Smooth muscle cell (in vitro differentiated cells): ENCODE data around the gene SUPT3H. TPM values are rescaled to one million over a fixed set of nuclear protein-coding genes. Genes with fewer than 3 reads are reported as not detected.
"Not testable (repeated sequence)": the region's sequence is repeated elsewhere in the genome, so short reads cannot be mapped to it uniquely, and the experiment has no call there.

Source experiments
- DNase-seq: peaks from one replicate; lab custom pipeline; 2025; ENCODE audit not compliant: unreplicated experiment; lab: John Stamatoyannopoulos, UW
- H2AFZ ChIP-seq: fragments of 200-600 bp; sonication (generic); 2 replicates; pipeline ENCODE4 v1.6.0; 2016; ENCODE audit warnings: antibody characterized with exemption, low read depth, mild to moderate bottlenecking
- H3F3A ChIP-seq: fragments of 200-600 bp; sonication (generic); 2 replicates; pipeline ENCODE4 v1.6.0; 2017; ENCODE audit warnings: antibody characterized with exemption, low read depth
- H3K27ac ChIP-seq: fragments of 200-600 bp; sonication (generic); 2 replicates; pipeline ENCODE4 v1.5.1; 2016; ENCODE audit warnings: low read depth, mild to moderate bottlenecking
- H3K27me3 ChIP-seq: fragments of 200-600 bp; sonication (generic); 2 replicates; pipeline ENCODE4 v1.6.1; 2016; ENCODE audit warnings: low read depth, mild to moderate bottlenecking
- H3K36me3 ChIP-seq: fragments of 200-600 bp; sonication (generic); 2 replicates; pipeline ENCODE4 v1.5.1; 2016; ENCODE audit warnings: low read depth
- H3K4me1 ChIP-seq: fragments of 200-600 bp; sonication (generic); 2 replicates; pipeline ENCODE4 v1.5.1; 2016; ENCODE audit warnings: low read depth
- H3K4me2 ChIP-seq: fragments of 200-600 bp; sonication (generic); 2 replicates; pipeline ENCODE4 v1.6.0; 2016; ENCODE audit warnings: mild to moderate bottlenecking
- H3K4me3 ChIP-seq: fragments of 200-600 bp; sonication (generic); 2 replicates; pipeline ENCODE4 v1.5.1; 2016; ENCODE audit warnings: mild to moderate bottlenecking
- H3K79me2 ChIP-seq: fragments of 200-600 bp; sonication (generic); 2 replicates; pipeline ENCODE4 v1.6.0; 2016; ENCODE audit warnings: low read depth, mild to moderate bottlenecking
- H3K9ac ChIP-seq: fragments of 200-600 bp; sonication (generic); 2 replicates; pipeline ENCODE4 v1.6.0; 2016; ENCODE audit warnings: low read depth
- H3K9me3 ChIP-seq: fragments of 200-600 bp; sonication (generic); replicated peaks from 2 replicates; pipeline ENCODE4 v1.5.1; 2016; ENCODE audit warnings: low read depth
- H4K20me1 ChIP-seq: fragments of 200-600 bp; sonication (generic); 2 replicates; pipeline ENCODE4 v1.6.0; 2016; ENCODE audit warnings: low read depth
- WGBS: methylation state at CpG from one replicate; pipeline ENCODE4 v1.1.7; 2016; ENCODE audit warnings: low lambda C conversion rate; 5-methylcytosine and 5-hydroxymethylcytosine counted together
- polyA plus RNA-seq: library from polyadenylated mRNA; unstranded; fragments of >200 nt; fragmentation: Nextera tagmentation; extraction: Ambion mirVana; gene quantifications from 2 replicates; pipeline ENCODE4 v1.2.1, GENCODE V29; 2016
- total RNA-seq: library from RNA; depleted of rRNA; stranded (reverse); fragments of >200 nt; gene quantifications from 2 replicates; pipeline ENCODE4 v1.2.3, GENCODE V29; 2014
- TF ChIP-seq, protein P1 (sequence below): fragments of 200-600 bp; sonication (generic); IDR thresholded peaks from 2 replicates; pipeline ENCODE4 v1.5.1; 2017; ENCODE audit warnings: borderline replicate concordance, mild to moderate bottlenecking, antibody characterized with exemption; ENCODE audit not compliant: insufficient read depth, poor library complexity, severe bottlenecking

Gene SUPT3H
- total and polyA plus RNA-seq, 2 experiments from 2014 or later: 19.4 to 22.9 TPM

DNA sequence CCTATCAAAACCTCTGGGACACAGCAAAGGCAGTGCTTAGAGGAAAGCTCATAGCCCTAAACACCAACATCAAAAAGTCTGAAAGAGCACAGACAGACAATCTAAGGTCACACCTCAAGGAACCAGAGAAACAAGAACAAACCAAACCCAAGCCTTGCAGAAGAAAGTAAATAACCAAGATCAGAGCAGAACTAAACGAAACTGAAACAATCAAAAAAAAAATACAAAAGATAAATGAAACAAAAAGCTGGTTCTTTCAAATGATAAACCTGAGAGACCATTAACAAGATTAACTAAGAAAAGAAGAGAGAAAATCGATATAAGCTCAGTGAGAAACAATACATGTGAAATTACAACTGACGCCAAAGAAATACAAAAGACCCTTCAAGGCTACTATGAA is 84.4 kb downstream of the SUPT3H start:
- no peak overlapping the region for H3K9ac ChIP-seq
- H3K4me1 ChIP-seq: no peaks in the 10 kb centered on the region
- TF ChIP-seq, protein P1, sequence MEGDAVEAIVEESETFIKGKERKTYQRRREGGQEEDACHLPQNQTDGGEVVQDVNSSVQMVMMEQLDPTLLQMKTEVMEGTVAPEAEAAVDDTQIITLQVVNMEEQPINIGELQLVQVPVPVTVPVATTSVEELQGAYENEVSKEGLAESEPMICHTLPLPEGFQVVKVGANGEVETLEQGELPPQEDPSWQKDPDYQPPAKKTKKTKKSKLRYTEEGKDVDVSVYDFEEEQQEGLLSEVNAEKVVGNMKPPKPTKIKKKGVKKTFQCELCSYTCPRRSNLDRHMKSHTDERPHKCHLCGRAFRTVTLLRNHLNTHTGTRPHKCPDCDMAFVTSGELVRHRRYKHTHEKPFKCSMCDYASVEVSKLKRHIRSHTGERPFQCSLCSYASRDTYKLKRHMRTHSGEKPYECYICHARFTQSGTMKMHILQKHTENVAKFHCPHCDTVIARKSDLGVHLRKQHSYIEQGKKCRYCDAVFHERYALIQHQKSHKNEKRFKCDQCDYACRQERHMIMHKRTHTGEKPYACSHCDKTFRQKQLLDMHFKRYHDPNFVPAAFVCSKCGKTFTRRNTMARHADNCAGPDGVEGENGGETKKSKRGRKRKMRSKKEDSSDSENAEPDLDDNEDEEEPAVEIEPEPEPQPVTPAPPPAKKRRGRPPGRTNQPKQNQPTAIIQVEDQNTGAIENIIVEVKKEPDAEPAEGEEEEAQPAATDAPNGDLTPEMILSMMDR: no peak
- H3K27me3 ChIP-seq: no peaks in the 10 kb centered on the region
- no peak overlapping the region for H3K27ac ChIP-seq
- H2AFZ ChIP-seq: no peak overlapping the region
- H3F3A ChIP-seq: no peaks in the 10 kb centered on the region
- WGBS: 97% methylated on average over 3 of the region's 3 CpGs
- no peaks in the 10 kb centered on the region for H3K79me2 ChIP-seq
- no peaks in the 10 kb centered on the region for H4K20me1 ChIP-seq
- H3K9me3 ChIP-seq: no peaks in the 10 kb centered on the region
- no peak for DNase-seq
- no peak overlapping the region for H3K4me2 ChIP-seq
- no peak overlapping the region for H3K4me3 ChIP-seq
- no peaks in the 10 kb centered on the region for H3K36me3 ChIP-seq

GRCh38 chr6:45289751-45290514 is 87.8 kb downstream of the SUPT3H start:
- H3K9me3 ChIP-seq: peaks cover 4% of the 10 kb centered on the region
- H3K9ac ChIP-seq: no peak overlapping the region
- no peaks in the 10 kb centered on the region for H3K36me3 ChIP-seq
- DNase-seq: no peak
- H3K4me3 ChIP-seq: no peak overlapping the region
- H3K27ac ChIP-seq: no peak overlapping the region
- no peaks in the 10 kb centered on the region for H3K27me3 ChIP-seq
- no peaks in the 10 kb centered on the region for H4K20me1 ChIP-seq
- H3F3A ChIP-seq: no peaks in the 10 kb centered on the region
- 98% methylated on average over 5 of the region's 5 CpGs for WGBS
- TF ChIP-seq, protein P1: no peak
- no peak overlapping the region for H2AFZ ChIP-seq
- H3K4me2 ChIP-seq: no peak overlapping the region
- H3K79me2 ChIP-seq: no peaks in the 10 kb centered on the region
- H3K4me1 ChIP-seq: no peaks in the 10 kb centered on the region

DNA sequence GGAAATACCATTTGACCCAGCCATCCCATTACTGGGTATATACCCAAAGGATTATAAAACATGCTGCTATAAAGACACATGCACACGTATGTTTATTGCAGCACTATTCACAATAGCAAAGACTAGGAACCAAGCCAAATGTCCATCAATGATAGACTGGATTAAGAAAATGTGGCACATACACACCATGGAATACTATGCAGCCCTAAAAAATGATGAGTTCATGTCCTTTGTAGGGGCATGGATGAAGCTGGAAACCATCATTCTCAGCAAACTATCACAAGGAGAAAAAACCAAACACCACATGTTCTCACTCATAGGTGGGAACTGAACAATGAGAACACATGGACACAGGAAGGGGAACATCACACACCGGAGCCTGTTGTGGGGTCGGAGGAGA is 91.0 kb downstream of the SUPT3H start:
- not testable (repeated sequence) for H3K79me2 ChIP-seq, H2AFZ ChIP-seq, H3K36me3 ChIP-seq, H3K4me3 ChIP-seq, DNase-seq, H3F3A ChIP-seq, H4K20me1 ChIP-seq, H3K27me3 ChIP-seq, H3K9ac ChIP-seq, H3K4me1 ChIP-seq, H3K4me2 ChIP-seq, H3K27ac ChIP-seq, H3K9me3 ChIP-seq
- WGBS: 96% methylated on average over 3 of the region's 3 CpGs

GRCh38 chr6:45278367-45278766 is 99.4 kb downstream of the SUPT3H start:
- DNase-seq: no peak
- 91% methylated on average over 1 of the region's 1 CpG for WGBS

DNA sequence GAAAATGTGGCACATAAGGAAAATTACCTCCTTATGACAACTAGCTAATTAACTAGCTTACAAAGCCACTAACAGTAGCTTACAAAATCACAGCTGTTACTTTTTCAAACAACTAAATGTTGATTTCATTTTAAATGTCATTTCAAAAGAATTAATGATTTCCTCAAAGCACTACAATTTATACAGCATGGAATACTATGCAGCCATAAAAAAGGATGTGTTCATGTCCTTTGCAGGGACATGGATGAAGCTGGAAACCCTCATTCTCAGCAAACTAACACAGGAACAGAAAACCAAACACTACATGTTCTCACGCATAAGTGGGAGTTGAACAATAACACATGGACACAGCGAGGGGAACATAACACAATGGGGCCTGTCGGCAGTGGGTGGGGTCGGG is 100.0 kb downstream of the SUPT3H start:
- H3K4me2 ChIP-seq, H3K9me3 ChIP-seq, H2AFZ ChIP-seq, H4K20me1 ChIP-seq, H3F3A ChIP-seq, H3K36me3 ChIP-seq, H3K79me2 ChIP-seq, H3K27ac ChIP-seq, H3K9ac ChIP-seq, H3K4me3 ChIP-seq, H3K4me1 ChIP-seq, H3K27me3 ChIP-seq, DNase-seq: not testable (repeated sequence)
- WGBS: 96% methylated on average over 2 of the region's 4 CpGs

More at GRCh38 chr6:45278367-45278766, 99.4 kb downstream of the SUPT3H start:
- H3K4me2 ChIP-seq: no peak overlapping the region
- H3F3A ChIP-seq: no peaks in the 10 kb centered on the region
- H4K20me1 ChIP-seq: no peaks in the 10 kb centered on the region
- H3K79me2 ChIP-seq: no peaks in the 10 kb centered on the region
- TF ChIP-seq, protein P1: no peak
- H3K36me3 ChIP-seq: no peaks in the 10 kb centered on the region
- no peaks in the 10 kb centered on the region for H3K4me1 ChIP-seq
- H3K27me3 ChIP-seq: no peaks in the 10 kb centered on the region
- H3K4me3 ChIP-seq: no peak overlapping the region
- H3K9me3 ChIP-seq: peaks cover 5% of the 10 kb centered on the region
- H3K27ac ChIP-seq: no peak overlapping the region
- H3K9ac ChIP-seq: no peak overlapping the region
- no peak overlapping the region for H2AFZ ChIP-seq
